GM12878 (cell line): Measurements from ENCODE around the gene COPZ1. TPM values are rescaled to one million over a fixed set of nuclear protein-coding genes. Genes with fewer than 3 reads are reported as not detected.

Source experiments
- ATAC-seq: fragments of 200-7000 bp; cut with Tn5 transposase; 3 replicates; pipeline ENCODE4 v1.9.1; 2020; ENCODE audit warnings: mild to moderate bottlenecking, moderate library complexity
- BruUV-seq: library from RNA; stranded (reverse); fragments of 400-500 nt; replicated peaks from 2 replicates; lab custom pipeline; 2021; lab: Mats Ljungman, UMichigan
- CTCF ChIA-PET: fragments of 300-600 bp; sonication (Branson Sonifier 250); formaldehyde crosslinking; extraction: SDS; loops from one replicate; lab custom pipeline; 2021; ENCODE audit warnings: inconsistent platforms; lab: Yijun Ruan, JAX
- POLR2A ChIA-PET: fragments of 350-600 bp; formaldehyde crosslinking; extraction: SDS; loops from one replicate; lab custom pipeline; 2021; ENCODE audit warnings: inconsistent platforms; lab: Charles Lee
- RAD21 ChIA-PET: fragments of 300-600 bp; sonication (Branson Sonifier 250); formaldehyde crosslinking; loops from one replicate; lab custom pipeline; 2023; ENCODE audit warnings: antibody characterized with exemption; ENCODE audit not compliant: unreplicated experiment; lab: Charles Lee
- SMC1A ChIA-PET: fragments of 300-600 bp; sonication (Branson Sonifier 250); formaldehyde crosslinking; loops from one replicate; lab custom pipeline; 2023; ENCODE audit not compliant: unreplicated experiment, uncharacterized antibody; lab: Charles Lee
- DNase-seq: peaks from one replicate; pipeline ENCODE4 v3.0.0-alpha.2; 2011; ENCODE audit warnings: low read depth, low spot score
- FAIRE-seq: peaks from 3 replicates; lab custom pipeline; 2011; peaks lifted over from hg19 to GRCh38; lab: Jason Lieb, UNC
- H2AFZ ChIP-seq: 2 replicates; pipeline ENCODE4 v1.6.0; 2011; ENCODE audit warnings: low read depth, low read length, control low read depth; ENCODE audit not compliant: control insufficient read depth
- H3K27ac ChIP-seq: 2 replicates; pipeline ENCODE4 v1.5.1; 2011; ENCODE audit warnings: control low read depth; ENCODE audit not compliant: control insufficient read depth, insufficient read depth
- H3K27me3 ChIP-seq, 2 experiments: replicated peaks in 1 of 2; 2 replicates each; pipeline versions ENCODE4 v1.6.0 to v1.6.1; 2011; ENCODE audit warnings: low read length in 1 of 2; ENCODE audit not compliant: control insufficient read depth in 2 of 2, insufficient read depth in 2 of 2
- H3K36me3 ChIP-seq, 2 experiments: 2 replicates each; pipeline ENCODE4 v1.5.1; 2011; ENCODE audit warnings: low read length in 1 of 2; ENCODE audit not compliant: control insufficient read depth in 2 of 2, insufficient read depth in 2 of 2
- H3K4me1 ChIP-seq: 2 replicates; pipeline ENCODE4 v1.6.1; 2011; ENCODE audit warnings: mild to moderate bottlenecking, low read length, moderate library complexity, mixed read lengths; ENCODE audit not compliant: control insufficient read depth, insufficient read depth
- H3K4me2 ChIP-seq: 2 replicates; pipeline ENCODE4 v1.6.0; 2011; ENCODE audit warnings: control low read depth; ENCODE audit not compliant: control insufficient read depth, insufficient read depth
- H3K4me3 ChIP-seq: fragments of 200-600 bp; sonication (generic); 2 replicates; pipeline ENCODE4 v1.5.1; 2016
- H3K79me2 ChIP-seq: 2 replicates; pipeline ENCODE4 v1.6.0; 2011; ENCODE audit warnings: low read length; ENCODE audit not compliant: control insufficient read depth, insufficient read depth
- H3K9ac ChIP-seq: 2 replicates; pipeline ENCODE4 v1.8.0; 2011; ENCODE audit warnings: low read length, control low read depth, mixed read lengths; ENCODE audit not compliant: control insufficient read depth, insufficient read depth
- H3K9me3 ChIP-seq: replicated peaks from 3 replicates; pipeline ENCODE4 v1.5.1; 2011; ENCODE audit warnings: mild to moderate bottlenecking, low read length; ENCODE audit not compliant: control insufficient read depth, insufficient read depth
- H4K20me1 ChIP-seq: 2 replicates; pipeline ENCODE4 v1.6.0; 2011; ENCODE audit not compliant: control insufficient read depth, insufficient read depth
- CHD1 ChIP-seq: IDR thresholded peaks from 2 replicates; pipeline ENCODE4 v1.6.1; 2012; ENCODE audit warnings: low read depth, low read length, improper control_type of control experiment
- CREM ChIP-seq: IDR thresholded peaks from 2 replicates; pipeline ENCODE4 v1.6.1; 2014; ENCODE audit warnings: antibody characterized with exemption, low read depth
- EGR1 ChIP-seq, 2 experiments: IDR thresholded peaks; 1 replicate in 1 of 2; 2 replicates in 1 of 2; pipeline ENCODE4 v1.6.1; 2011 to 2012; ENCODE audit warnings: low read depth in 2 of 2, low read length in 2 of 2, borderline replicate concordance in 1 of 2, mild to moderate bottlenecking in 1 of 2, moderate library complexity in 1 of 2
- GATAD2B ChIP-seq: fragments of 450-650 bp; conservative IDR thresholded peaks from 2 replicates; pipeline ENCODE4 v1.6.1; 2017; ENCODE audit warnings: low read depth, mild to moderate bottlenecking, moderate library complexity
- MEF2A ChIP-seq: IDR thresholded peaks from 2 replicates; pipeline ENCODE4 v1.6.1; 2011; ENCODE audit warnings: low read depth, mild to moderate bottlenecking, low read length, moderate library complexity; ENCODE audit not compliant: insufficient read depth
- MYC ChIP-seq: IDR thresholded peaks from 2 replicates; pipeline ENCODE4 v1.6.1; 2011; ENCODE audit warnings: mild to moderate bottlenecking, low read length, moderate library complexity, inconsistent platforms; ENCODE audit not compliant: insufficient read depth, insufficient replicate concordance, insufficient read length, severe bottlenecking
- NBN ChIP-seq: fragments of 450-650 bp; IDR thresholded peaks from 2 replicates; pipeline ENCODE4 v1.6.1; 2016
- POLR2A ChIP-seq: IDR thresholded peaks from 2 replicates; pipeline ENCODE4 v1.6.1; 2011; ENCODE audit warnings: low read depth, mild to moderate bottlenecking, low read length
- ZNF207 ChIP-seq: fragments of 450-650 bp; IDR thresholded peaks from 2 replicates; pipeline ENCODE4 v1.6.1; 2014; ENCODE audit warnings: antibody characterized with exemption, mild to moderate bottlenecking, borderline replicate concordance
- WGBS: methylation state at CpG from one replicate; pipeline ENCODE4 v1.1.6; 2016; ENCODE audit warnings: low lambda C conversion rate; ENCODE audit not compliant: insufficient replicate concordance, insufficient coverage; ENCODE audit errors: missing lambda C conversion rate; 5-methylcytosine and 5-hydroxymethylcytosine counted together
- in situ Hi-C: fragments of 300-500 bp; cut with MboI; formaldehyde crosslinking; loops from 9 replicates; pipeline ENCODE4 v1.14.3; 2018; ENCODE audit warnings: mixed read lengths
- intact Hi-C: fragments of 100-400 bp; cut with micrococcal nuclease; formaldehyde crosslinking; loops from one replicate; pipeline ENCODE4 v1.14.2; 2022; ENCODE audit not compliant: unreplicated experiment
- polyA plus RNA-seq, 11 experiments: library from polyadenylated mRNA; depleted of rRNA in 4 of 11; unstranded in 6 of 11; stranded (reverse) in 5 of 11; fragments of >200 nt; fragmentation: Nextera tagmentation in 4 of 11; fragmentation: Illumina TruSeq in 1 of 11; extraction: Ambion mirVana in 4 of 11; extraction: Trizol in 1 of 11; gene quantifications; 1 replicate in 1 of 11; 2 replicates in 10 of 11; pipeline versions ENCODE4 v1.2.1 to v1.2.3, GENCODE V29; 2011 to 2016; ENCODE audit warnings: inconsistent platforms in 2 of 11, missing spikeins in 2 of 11, low read depth in 1 of 11
- total RNA-seq, 4 experiments: library from RNA; depleted of rRNA in 3 of 4; stranded (reverse); fragments of >200 nt in 3 of 4; fragmentation: Illumina TruSeq in 1 of 4; extraction: Trizol in 1 of 4; gene quantifications; 2 replicates each; pipeline versions ENCODE4 v1.2.1 to v1.2.3, GENCODE V29; 2013 to 2021
- TF ChIP-seq, protein P1 (sequence below): IDR thresholded peaks from 2 replicates; pipeline ENCODE4 v1.6.1; 2012; ENCODE audit warnings: low read depth, low read length, improper control_type of control experiment

The COPZ1 gene
- total and polyA plus RNA-seq, 10 of the 15 experiments (the other 5 are each of a cell fraction or from before 2014, with no cell fraction given) = 112 to 378 (median 184) TPM

DNA sequence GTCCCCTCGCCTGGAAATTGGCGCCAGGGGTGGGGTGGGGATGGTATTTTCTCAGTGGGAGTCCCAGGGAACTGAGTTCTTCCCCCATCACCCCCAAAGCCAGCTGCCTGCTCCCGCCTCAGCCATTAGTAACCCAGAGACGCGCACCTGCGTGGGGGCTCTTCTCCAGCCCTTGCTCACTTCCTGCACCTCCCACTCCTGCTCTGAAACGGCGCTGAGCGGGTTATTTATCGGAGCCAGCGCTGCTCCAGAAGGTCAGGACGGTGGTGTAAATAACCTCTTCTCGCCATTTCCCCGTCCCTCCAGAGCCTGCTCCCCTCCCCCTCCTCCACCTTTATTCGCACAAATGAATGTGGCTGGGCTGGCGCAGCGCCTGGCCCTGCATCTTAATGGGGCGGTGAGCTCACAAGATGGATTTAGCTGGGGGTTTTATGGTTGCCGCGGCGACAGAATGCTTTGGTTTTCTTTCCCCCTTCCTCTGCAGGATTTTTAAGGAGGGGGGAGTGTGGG, 27.1 kb downstream of the COPZ1 start:
- no peak for DNase-seq
- Histone ChIP-seq H3K4me3 (no peak overlapping the region), H3K27me3 (no peaks in the 10 kb centered on the region), H3K4me2 (no peak overlapping the region), H3K9ac (no peak overlapping the region), H2AFZ (no peak overlapping the region), H3K36me3 (peaks cover 13 to 23% of the 10 kb centered on the region in 2 experiments; a peak in 3 of 4 replicates), H3K9me3 (no peaks in the 10 kb centered on the region), H3K4me1 (no peaks in the 10 kb centered on the region), H3K27ac (no peak overlapping the region), H4K20me1 (no peaks in the 10 kb centered on the region), H3K79me2 (no peaks in the 10 kb centered on the region)
- no peak for FAIRE-seq
- ChIA-PET POLR2A (no interaction called here), SMC1A (interaction anchor here (0.7 kb wide), 1 partner anchor 332 kb away, joined by 3 read pairs; no protein-coding TSS in a partner anchor), RAD21 (interaction anchor here (0.9 kb wide), 1 partner anchor 72 kb away, joined by 3 read pairs; the partner anchor contains the start of gene CBX5), CTCF (interaction anchor here (0.6 to 4.2 kb wide), 6 partner anchors 10 to 136 kb away, joined by 3 to 30 read pairs (median 4); no protein-coding TSS in a partner anchor)
- ATAC-seq = no peak
- no peak for TF ChIP-seq GATAD2B
- TF ChIP-seq NBN = no peak
- TF ChIP-seq, protein P1, sequence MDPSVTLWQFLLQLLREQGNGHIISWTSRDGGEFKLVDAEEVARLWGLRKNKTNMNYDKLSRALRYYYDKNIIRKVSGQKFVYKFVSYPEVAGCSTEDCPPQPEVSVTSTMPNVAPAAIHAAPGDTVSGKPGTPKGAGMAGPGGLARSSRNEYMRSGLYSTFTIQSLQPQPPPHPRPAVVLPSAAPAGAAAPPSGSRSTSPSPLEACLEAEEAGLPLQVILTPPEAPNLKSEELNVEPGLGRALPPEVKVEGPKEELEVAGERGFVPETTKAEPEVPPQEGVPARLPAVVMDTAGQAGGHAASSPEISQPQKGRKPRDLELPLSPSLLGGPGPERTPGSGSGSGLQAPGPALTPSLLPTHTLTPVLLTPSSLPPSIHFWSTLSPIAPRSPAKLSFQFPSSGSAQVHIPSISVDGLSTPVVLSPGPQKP = no peak
- no peak for TF ChIP-seq MYC
- TF ChIP-seq MEF2A = peak; percentile 59; the same call in 1 of the 2 replicates
- peak; percentile 36; the same call in 1 of the 2 replicates for TF ChIP-seq POLR2A
- no peak for TF ChIP-seq ZNF207
- no peak for TF ChIP-seq CREM
- TF ChIP-seq EGR1 (IDR thresholded peaks at IDR 0.05; ENCODE audit: borderline replicate concordance in 1 of 2, low read depth in 2 of 2, low read length in 2 of 2) = 0 out of 3 replicates have a peak, but pooled peaks of 1 of the 2 experiments have one; percentile 13
- no peak for TF ChIP-seq CHD1
- WGBS = 88% methylated on average over 21 of the region's 21 CpGs
- intact Hi-C loops = no loop called here
- in situ Hi-C loops = no loop called here
- BruUV-seq = no TSS peak
